ENCODE results near the gene CSNK1E. TPM values are rescaled to one million over a fixed set of nuclear protein-coding genes. Genes with fewer than 3 reads are reported as not detected.

Gene CSNK1E
- total RNA-seq, 4 donors from 2014 or later = 142 to 258 (median 163) TPM

- DNase-seq (ENCODE audit: low spot score in 2 of 2) = no peak
- 89 to 92% methylated on average over 25 of the region's 25 CpGs for WGBS, 2 donors
- no peak overlapping the region for H3K4me3 ChIP-seq (ENCODE audit: low read depth, poor library complexity, severe bottlenecking)
- intact Hi-C loops (cut with DNase I; ENCODE audit: low total_unique reads) = no loop called here
- no peak for TF ChIP-seq POLR2A (IDR thresholded peaks at IDR 0.05)
- TF ChIP-seq CTCF (IDR thresholded peaks at IDR 0.05) = no peak
Measured at GRCh38 chr22:38249803-38250642, 67.2 kb downstream of the CSNK1E start.

DNA sequence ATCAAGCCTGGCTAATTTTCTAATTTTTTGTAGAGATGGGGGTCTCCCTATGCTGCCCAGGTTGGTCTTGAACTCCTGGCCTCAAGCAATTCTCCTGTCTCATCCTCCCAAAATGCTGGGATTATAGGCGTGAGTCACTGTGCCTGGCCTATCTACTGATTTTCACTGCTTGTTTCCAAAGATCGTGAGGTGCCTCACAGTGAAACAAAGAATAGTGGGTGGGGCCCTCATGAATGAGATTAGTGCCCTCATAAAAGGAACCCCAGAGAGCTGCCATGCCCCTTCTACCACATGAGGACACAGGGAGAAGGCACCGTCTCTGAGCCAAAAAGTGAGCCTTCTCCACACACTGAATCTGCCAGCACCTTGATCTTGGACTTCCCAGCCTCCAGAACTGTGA, 67.9 kb downstream of the CSNK1E start:
- TF ChIP-seq CTCF (IDR thresholded peaks at IDR 0.05) = no peak
- no peak for TF ChIP-seq POLR2A (IDR thresholded peaks at IDR 0.05)
- DNase-seq (ENCODE audit: low spot score in 2 of 2) = no peak
- H3K4me3 ChIP-seq (ENCODE audit: low read depth, poor library complexity, severe bottlenecking) = no peak overlapping the region
- 96 to 98% methylated on average over 3 of the region's 3 CpGs for WGBS, 2 donors
- intact Hi-C loops (cut with DNase I; ENCODE audit: low total_unique reads) = no loop called here

GRCh38 chr22:38248280-38248679, 69.0 kb downstream of the CSNK1E start:
- no peak for DNase-seq (ENCODE audit: low spot score in 2 of 2)
- 97% methylated on average over 6 of the region's 6 CpGs for WGBS, 2 donors
- intact Hi-C loops (cut with DNase I; ENCODE audit: low total_unique reads) = no loop called here
- TF ChIP-seq POLR2A (IDR thresholded peaks at IDR 0.05) = no peak
- no peak for TF ChIP-seq CTCF (IDR thresholded peaks at IDR 0.05)
- no peak overlapping the region for H3K4me3 ChIP-seq (ENCODE audit: low read depth, poor library complexity, severe bottlenecking)

GRCh38 chr22:38247713-38248112, 69.5 kb downstream of the CSNK1E start:
- intact Hi-C loops (cut with DNase I; ENCODE audit: low total_unique reads) = no loop called here
- 55 to 80% methylated on average over 7 to 12 of the region's 12 CpGs for WGBS, 2 donors
- no peak overlapping the region for H3K4me3 ChIP-seq (ENCODE audit: low read depth, poor library complexity, severe bottlenecking)
- TF ChIP-seq CTCF (IDR thresholded peaks at IDR 0.05) = no peak
- TF ChIP-seq POLR2A (IDR thresholded peaks at IDR 0.05) = no peak
- no peak for DNase-seq (ENCODE audit: low spot score in 2 of 2)

- H3K4me3 ChIP-seq (ENCODE audit: low read depth, poor library complexity, severe bottlenecking) = no peak overlapping the region
- 57 to 59% methylated on average over 5 of the region's 5 CpGs for WGBS, 2 donors
- intact Hi-C loops (cut with DNase I; ENCODE audit: low total_unique reads) = no loop called here
- TF ChIP-seq POLR2A (IDR thresholded peaks at IDR 0.05) = no peak
- TF ChIP-seq CTCF (IDR thresholded peaks at IDR 0.05) = no peak
- no peak for DNase-seq (ENCODE audit: low spot score in 2 of 2)
Measured at GRCh38 chr22:38246692-38247091, 70.5 kb downstream of the CSNK1E start.
